ENCODE measurements around the gene ECT2. TPM values are rescaled to one million over a fixed set of nuclear protein-coding genes. Genes with fewer than 3 reads are reported as not detected.

The ECT2 gene
- total RNA-seq, 2 donors from 2014 or later = 0.99 to 1.8 TPM

DNA sequence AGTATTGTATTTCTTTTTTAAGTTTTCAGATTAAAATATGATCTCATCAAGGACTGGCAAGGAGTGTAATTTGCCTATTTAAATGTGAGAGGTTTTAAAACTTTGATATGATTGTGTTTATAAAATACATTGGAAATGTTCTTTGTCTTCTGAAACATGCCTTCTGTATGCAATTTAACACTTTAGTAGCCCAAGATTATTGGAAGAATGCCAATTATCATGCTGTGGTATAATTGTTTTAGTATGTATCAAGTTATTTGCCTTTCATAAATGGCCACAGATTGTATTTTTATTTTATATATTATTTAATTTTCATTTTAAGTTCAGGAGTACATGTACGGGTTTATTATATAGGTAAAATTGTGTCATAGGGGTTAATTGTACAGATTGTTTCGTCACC, 31.7 kb downstream of the ECT2 start:
- intact Hi-C loops (cut with DNase I) = no loop called here
- Histone ChIP-seq H3K9me3 (no peaks in the 10 kb centered on the region), H3K27me3 (no peaks in the 10 kb centered on the region), H3K27ac (no peak overlapping the region), H3K36me3 (replicated peaks in 1 of 2; ENCODE audit: insufficient read depth in 1 of 2, low read depth in 2 of 2) (no peaks in the 10 kb centered on the region), H3K4me3 (no peak overlapping the region), H3K4me1 (no peaks in the 10 kb centered on the region)
- TF ChIP-seq, protein P1, sequence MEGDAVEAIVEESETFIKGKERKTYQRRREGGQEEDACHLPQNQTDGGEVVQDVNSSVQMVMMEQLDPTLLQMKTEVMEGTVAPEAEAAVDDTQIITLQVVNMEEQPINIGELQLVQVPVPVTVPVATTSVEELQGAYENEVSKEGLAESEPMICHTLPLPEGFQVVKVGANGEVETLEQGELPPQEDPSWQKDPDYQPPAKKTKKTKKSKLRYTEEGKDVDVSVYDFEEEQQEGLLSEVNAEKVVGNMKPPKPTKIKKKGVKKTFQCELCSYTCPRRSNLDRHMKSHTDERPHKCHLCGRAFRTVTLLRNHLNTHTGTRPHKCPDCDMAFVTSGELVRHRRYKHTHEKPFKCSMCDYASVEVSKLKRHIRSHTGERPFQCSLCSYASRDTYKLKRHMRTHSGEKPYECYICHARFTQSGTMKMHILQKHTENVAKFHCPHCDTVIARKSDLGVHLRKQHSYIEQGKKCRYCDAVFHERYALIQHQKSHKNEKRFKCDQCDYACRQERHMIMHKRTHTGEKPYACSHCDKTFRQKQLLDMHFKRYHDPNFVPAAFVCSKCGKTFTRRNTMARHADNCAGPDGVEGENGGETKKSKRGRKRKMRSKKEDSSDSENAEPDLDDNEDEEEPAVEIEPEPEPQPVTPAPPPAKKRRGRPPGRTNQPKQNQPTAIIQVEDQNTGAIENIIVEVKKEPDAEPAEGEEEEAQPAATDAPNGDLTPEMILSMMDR (IDR thresholded peaks at IDR 0.05) = no peak
- TF ChIP-seq POLR2A (IDR thresholded peaks at IDR 0.05) = no peak
- no peak for DNase-seq
- no peak for ATAC-seq
- 87 to 97% methylated on average over 2 of the region's 2 CpGs for WGBS, 2 donors

DNA sequence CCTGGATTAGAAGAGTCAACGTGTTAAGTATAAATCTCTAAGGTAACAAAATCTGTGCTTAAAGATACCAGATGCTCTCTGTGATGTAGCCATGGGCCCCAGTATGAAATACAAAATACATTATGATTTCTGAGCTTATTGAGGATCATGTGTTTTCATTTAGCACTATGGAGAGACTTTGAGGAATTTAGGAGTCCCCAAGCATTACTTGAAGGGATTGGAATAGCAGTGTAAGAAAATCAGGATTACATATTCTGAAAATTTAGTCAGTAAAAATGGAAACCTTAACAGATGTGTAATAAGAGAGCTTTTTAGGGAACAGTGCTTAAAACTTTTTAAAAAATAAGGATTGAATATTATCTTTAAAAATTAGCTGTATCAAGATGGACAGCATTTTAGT, 35.5 kb downstream of the ECT2 start:
- TF ChIP-seq POLR2A (IDR thresholded peaks at IDR 0.05) = no peak
- TF ChIP-seq, protein P1 (IDR thresholded peaks at IDR 0.05) = no peak
- no peak overlapping the region for H3K4me3 ChIP-seq
- DNase-seq = no peak
- 76 to 89% methylated on average over 1 of the region's 1 CpG for WGBS, 2 donors
- no peak for ATAC-seq
- no peaks in the 10 kb centered on the region for H3K4me1 ChIP-seq
- H3K27me3 ChIP-seq = no peaks in the 10 kb centered on the region
- no peaks in the 10 kb centered on the region for H3K9me3 ChIP-seq
- no peak overlapping the region for H3K27ac ChIP-seq
- H3K36me3 ChIP-seq (replicated peaks in 1 of 2; ENCODE audit: insufficient read depth in 1 of 2, low read depth in 2 of 2) = no peaks in the 10 kb centered on the region
- intact Hi-C loops (cut with DNase I) = no loop called here

DNA sequence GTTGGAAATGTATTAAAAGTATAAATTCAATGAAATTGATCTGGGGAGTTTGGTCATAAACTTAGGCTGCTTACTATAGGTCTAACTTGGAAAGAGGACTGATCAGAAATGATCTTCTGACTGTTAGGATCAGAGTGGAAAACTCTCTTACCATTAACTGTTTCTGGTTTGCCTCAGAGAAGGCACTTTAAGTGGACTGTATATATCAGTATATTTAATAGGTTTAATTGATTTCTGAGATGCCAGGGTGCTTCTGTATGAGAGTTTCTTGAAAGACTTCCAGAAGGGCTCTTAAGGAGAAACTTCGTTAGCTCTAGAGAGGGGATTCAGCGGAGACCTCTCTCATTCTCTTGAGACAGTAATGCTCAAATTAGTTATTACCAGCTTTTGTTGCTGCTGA, 36.5 kb downstream of the ECT2 start:
- Histone ChIP-seq H3K27me3 (no peaks in the 10 kb centered on the region), H3K9me3 (no peaks in the 10 kb centered on the region), H3K36me3 (replicated peaks in 1 of 2; ENCODE audit: insufficient read depth in 1 of 2, low read depth in 2 of 2) (no peaks in the 10 kb centered on the region), H3K27ac (no peak overlapping the region), H3K4me3 (no peak overlapping the region), H3K4me1 (no peaks in the 10 kb centered on the region)
- no peak for TF ChIP-seq POLR2A (IDR thresholded peaks at IDR 0.05)
- TF ChIP-seq, protein P1 (IDR thresholded peaks at IDR 0.05) = no peak
- 94 to 98% methylated on average over 2 of the region's 2 CpGs for WGBS, 2 donors
- intact Hi-C loops (cut with DNase I) = no loop called here
- no peak for DNase-seq
- ATAC-seq = no peak

DNA sequence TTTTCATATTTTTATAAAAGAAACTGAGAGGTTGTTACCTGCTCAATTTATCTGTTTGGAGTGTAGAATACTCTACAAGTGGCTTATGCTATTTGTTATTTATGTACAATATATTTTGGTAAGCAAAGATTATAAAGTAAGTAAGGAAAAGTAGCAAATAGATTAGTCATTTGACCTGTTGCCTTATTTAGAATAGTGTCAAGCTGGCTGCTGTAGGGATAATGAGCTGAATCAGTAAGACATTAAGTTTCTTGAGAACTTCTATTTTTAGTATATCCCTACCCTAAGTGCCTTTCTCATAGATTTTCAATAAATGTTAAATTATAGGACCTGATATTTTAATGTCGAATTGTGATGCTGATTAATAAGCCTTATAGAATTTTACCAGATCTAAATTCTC, 37.2 kb downstream of the ECT2 start:
- 95 to 100% methylated on average over 1 of the region's 1 CpG for WGBS, 2 donors
- H3K36me3 ChIP-seq (replicated peaks in 1 of 2; ENCODE audit: insufficient read depth in 1 of 2, low read depth in 2 of 2) = no peaks in the 10 kb centered on the region
- no peak for DNase-seq
- no peak for ATAC-seq
- H3K27ac ChIP-seq = no peak overlapping the region
- intact Hi-C loops (cut with DNase I) = no loop called here
- no peaks in the 10 kb centered on the region for H3K4me1 ChIP-seq
- H3K27me3 ChIP-seq = no peaks in the 10 kb centered on the region
- TF ChIP-seq, protein P1 (IDR thresholded peaks at IDR 0.05) = no peak
- TF ChIP-seq POLR2A (IDR thresholded peaks at IDR 0.05) = no peak
- no peaks in the 10 kb centered on the region for H3K9me3 ChIP-seq
- H3K4me3 ChIP-seq = no peak overlapping the region

GRCh38 chr3:172799246-172799645, 48.7 kb downstream of the ECT2 start:
- ATAC-seq (no peak), DNase-seq (no peak)
- Histone ChIP-seq H3K36me3 (replicated peaks in 1 of 2; ENCODE audit: insufficient read depth in 1 of 2, low read depth in 2 of 2) (no peaks in the 10 kb centered on the region), H3K4me1 (no peaks in the 10 kb centered on the region), H3K9me3 (no peaks in the 10 kb centered on the region), H3K4me3 (no peak overlapping the region), H3K27me3 (no peaks in the 10 kb centered on the region), H3K27ac (no peak overlapping the region)
- TF ChIP-seq, protein P1 (IDR thresholded peaks at IDR 0.05) = no peak
- TF ChIP-seq POLR2A (IDR thresholded peaks at IDR 0.05) = no peak
- intact Hi-C loops (cut with DNase I) = no loop called here
- WGBS, 2 donors = 86 to 93% methylated on average over 1 of the region's 1 CpG
